Omental fat pad (tissue), 4 donors: Measurements from ENCODE around the gene ATG16L1. TPM values are rescaled to one million over a fixed set of nuclear protein-coding genes. Genes with fewer than 3 reads are reported as not detected.

Experiments
- ATAC-seq: fragments of 150-250 bp; one replicate; pipeline ENCODE4 v1.9.1; 2016; ENCODE audit warnings: mild to moderate bottlenecking, moderate library complexity; ENCODE audit not compliant: low FRiP score
- DNase-seq: peaks from one replicate; pipeline ENCODE4 v3.0.0-alpha.2; 2019; ENCODE audit warnings: low spot score
- CTCF ChIP-seq, 3 donors: fragments of 450-650 bp; IDR thresholded peaks; one replicate each; pipeline ENCODE4 v1.5.1; 2016 to 2017; ENCODE audit warnings: antibody characterized with exemption in 3 of 3, mild to moderate bottlenecking in 3 of 3, moderate library complexity in 2 of 3
- total RNA-seq, 4 donors: library from RNA; depleted of rRNA; stranded (reverse); fragments of >200 nt; gene quantifications; one replicate each; pipeline ENCODE4 v1.1.0, GENCODE V29; 2016

Gene ATG16L1
- total RNA-seq, 4 donors from 2014 or later = 20.6 to 55.2 (median 27.6) TPM

DNA sequence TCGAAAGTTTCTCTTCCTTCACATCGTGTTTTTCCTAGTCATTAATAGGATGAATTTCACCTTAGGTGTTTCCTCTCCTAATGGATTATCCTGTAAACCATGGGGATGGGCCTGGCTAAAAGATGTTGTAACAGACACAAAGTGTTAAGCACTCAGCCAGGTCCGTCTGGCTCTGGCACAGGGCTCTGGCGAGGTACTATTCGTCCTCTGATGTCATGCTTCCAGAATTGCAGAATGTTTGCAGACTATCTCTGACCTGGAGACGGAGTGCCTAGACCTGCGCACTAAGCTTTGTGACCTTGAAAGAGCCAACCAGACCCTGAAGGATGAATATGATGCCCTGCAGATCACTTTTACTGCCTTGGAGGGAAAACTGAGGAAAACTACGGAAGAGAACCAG is 13.2 kb downstream of the ATG16L1 start:
- TF ChIP-seq CTCF (IDR thresholded peaks at IDR 0.05) = no peak
- no peak for DNase-seq
- no peak for ATAC-seq

DNA sequence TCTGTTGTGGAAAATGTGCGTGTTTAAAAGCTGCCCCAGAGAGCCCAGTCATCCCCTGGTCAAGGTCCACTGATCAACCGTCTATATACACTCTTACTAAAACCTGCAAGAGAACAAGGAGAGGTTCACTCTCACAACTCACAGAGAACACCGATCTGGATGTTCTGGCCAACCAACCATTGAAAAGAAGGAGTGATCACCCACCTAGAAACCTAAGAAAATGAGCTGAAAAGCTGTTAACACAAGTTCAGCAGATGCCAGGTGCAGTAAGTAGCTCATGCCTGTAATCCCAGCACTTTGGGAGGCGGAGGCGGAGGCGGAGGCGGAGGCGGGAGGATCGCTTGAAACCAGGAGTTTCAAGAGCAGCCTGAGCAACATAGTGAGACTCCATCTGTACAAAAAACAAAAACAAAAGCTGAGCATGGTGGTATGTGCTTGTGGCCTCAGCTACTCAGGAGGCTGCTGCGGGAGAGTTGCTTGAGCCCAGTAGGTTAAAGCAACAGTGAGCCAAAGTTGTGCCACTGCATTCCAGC is 14.5 kb downstream of the ATG16L1 start:
- DNase-seq (no peak), ATAC-seq (no peak)
- TF ChIP-seq CTCF (IDR thresholded peaks at IDR 0.05) = no peak

DNA sequence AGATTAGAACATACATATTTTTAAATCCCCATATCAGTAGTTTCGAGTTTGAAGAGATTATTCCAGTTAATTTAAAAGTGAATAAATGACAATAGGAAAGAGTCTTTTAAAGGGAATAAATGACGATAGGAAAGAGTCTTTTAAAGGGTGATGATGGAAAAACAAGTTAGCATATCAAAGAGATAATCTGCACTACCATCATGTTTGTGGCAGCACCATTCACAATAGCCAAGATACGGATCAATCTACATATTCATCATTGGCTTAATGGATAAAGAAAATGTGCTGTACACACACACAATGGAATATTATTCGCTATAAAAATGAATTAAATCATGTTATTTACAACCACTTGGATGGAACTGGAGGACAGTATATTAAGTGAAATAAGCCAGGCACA is 15.0 kb downstream of the ATG16L1 start:
- DNase-seq (no peak), ATAC-seq (no peak)
- no peak for TF ChIP-seq CTCF (IDR thresholded peaks at IDR 0.05)

- DNase-seq (no peak), ATAC-seq (peak; percentile 44)
- no peak for TF ChIP-seq CTCF (IDR thresholded peaks at IDR 0.05)
These were observed 16.2 kb downstream of the ATG16L1 start for GRCh38 chr2:233267516-233268245.

- no peak for DNase-seq
- no peak for ATAC-seq
- no peak for TF ChIP-seq CTCF (IDR thresholded peaks at IDR 0.05)
These were observed 18.9 kb downstream of the ATG16L1 start for GRCh38 chr2:233270366-233270765.

GRCh38 chr2:233270951-233271350 is 19.5 kb downstream of the ATG16L1 start:
- no peak for TF ChIP-seq CTCF (IDR thresholded peaks at IDR 0.05)
- DNase-seq (no peak), ATAC-seq (no peak)

- ATAC-seq (no peak), DNase-seq (no peak)
- no peak for TF ChIP-seq CTCF (IDR thresholded peaks at IDR 0.05)
These were observed 20.2 kb downstream of the ATG16L1 start for GRCh38 chr2:233271693-233272092.
